Measurements from ENCODE around the gene PRKCSH. TPM values are rescaled to one million over a fixed set of nuclear protein-coding genes. Genes with fewer than 3 reads are reported as not detected.

PRKCSH gene
- total RNA-seq, 1 experiment from 2014 or later: 318 TPM

DNA sequence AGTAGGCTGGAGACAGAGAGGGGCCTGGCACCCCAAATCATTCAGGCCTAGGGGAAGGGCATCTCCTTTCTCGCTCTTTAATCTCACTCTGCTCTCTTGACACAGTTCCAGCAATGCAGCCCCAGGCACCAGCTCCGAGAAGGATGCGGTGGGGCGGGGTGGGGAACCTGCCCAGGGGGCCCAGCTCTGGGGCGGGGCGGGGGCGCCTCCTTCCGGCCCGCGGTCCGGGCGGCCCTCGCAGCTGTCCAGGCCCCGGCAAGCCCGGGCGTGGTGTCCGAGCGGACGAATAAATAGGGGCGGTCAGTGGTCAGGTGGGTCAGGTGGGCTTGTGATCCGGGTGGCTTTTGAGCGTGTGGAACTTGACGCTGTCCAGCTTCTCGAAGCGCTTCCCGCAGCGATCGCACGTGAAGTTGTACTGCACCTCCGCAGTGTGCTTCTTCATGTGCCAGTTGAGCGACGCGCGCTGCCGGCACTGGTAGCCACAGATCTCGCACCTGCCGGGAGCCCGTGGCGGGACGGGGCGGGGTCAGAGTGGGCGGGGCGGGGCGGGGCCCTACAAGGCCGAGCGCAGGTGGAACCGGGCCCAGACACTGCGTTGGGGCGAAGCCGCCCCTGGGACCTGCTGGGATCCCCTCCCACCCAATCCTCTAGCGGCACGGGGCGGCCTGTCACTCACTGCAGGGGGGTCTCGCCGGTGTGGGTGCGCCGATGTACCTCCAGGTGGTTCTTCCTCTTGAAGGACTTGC lies 48.1 kb downstream of the PRKCSH start:
- CTCF ChIA-PET: no interaction called here
- BruUV-seq (replicated peaks): no TSS peak
- intact Hi-C loops (cut with micrococcal nuclease; ENCODE audit: unreplicated experiment): no loop called here

GRCh38 chr19:11485245-11485837 lies 49.9 kb downstream of the PRKCSH start:
- Mint-ChIP-seq H3K9me3 (ENCODE audit: low read depth, unreplicated experiment) (no peaks in the 10 kb centered on the region), H3K4me3 (ENCODE audit: low read depth, unreplicated experiment) (no peak overlapping the region), H3K36me3 (ENCODE audit: insufficient read depth, unreplicated experiment) (peaks cover 26% of the 10 kb centered on the region), H3K4me1 (ENCODE audit: low read depth, unreplicated experiment) (no peaks in the 10 kb centered on the region), H3K27me3 (ENCODE audit: unreplicated experiment) (no peaks in the 10 kb centered on the region), H3K27ac (ENCODE audit: unreplicated experiment) (no peak overlapping the region)
- TF ChIP-seq CTCF (IDR thresholded peaks at IDR 0.05; ENCODE audit: unreplicated experiment): no peak
- intact Hi-C loops (cut with micrococcal nuclease; ENCODE audit: unreplicated experiment): no loop called here
- no peak for DNase-seq
- CTCF ChIA-PET: interaction anchor here (0.6 kb wide), 1 partner anchor 56 kb away, joined by 3 read pairs; no protein-coding TSS in a partner anchor
- BruUV-seq (replicated peaks): no TSS peak

More for the DNA sequence above, 48.1 kb downstream of the PRKCSH start:
- peaks cover 10% of the 10 kb centered on the region for H3K27me3 Mint-ChIP-seq (ENCODE audit: unreplicated experiment)
- peaks cover 26% of the 10 kb centered on the region for H3K36me3 Mint-ChIP-seq (ENCODE audit: insufficient read depth, unreplicated experiment)
- no peaks in the 10 kb centered on the region for H3K4me1 Mint-ChIP-seq (ENCODE audit: low read depth, unreplicated experiment)
- DNase-seq: no peak
- no peaks in the 10 kb centered on the region for H3K9me3 Mint-ChIP-seq (ENCODE audit: low read depth, unreplicated experiment)
- no peak for TF ChIP-seq CTCF (IDR thresholded peaks at IDR 0.05; ENCODE audit: unreplicated experiment)
- H3K27ac Mint-ChIP-seq (ENCODE audit: unreplicated experiment): no peak overlapping the region
- no peak overlapping the region for H3K4me3 Mint-ChIP-seq (ENCODE audit: low read depth, unreplicated experiment)

GRCh38 chr19:11486661-11487503 lies 51.4 kb downstream of the PRKCSH start:
- Mint-ChIP-seq H3K9me3 (ENCODE audit: low read depth, unreplicated experiment) (no peaks in the 10 kb centered on the region), H3K36me3 (ENCODE audit: insufficient read depth, unreplicated experiment) (peaks cover 29% of the 10 kb centered on the region), H3K4me3 (ENCODE audit: low read depth, unreplicated experiment) (no peak overlapping the region), H3K4me1 (ENCODE audit: low read depth, unreplicated experiment) (peaks cover 9% of the 10 kb centered on the region), H3K27me3 (ENCODE audit: unreplicated experiment) (no peaks in the 10 kb centered on the region), H3K27ac (ENCODE audit: unreplicated experiment) (no peak overlapping the region)
- TF ChIP-seq CTCF (IDR thresholded peaks at IDR 0.05; ENCODE audit: unreplicated experiment): no peak
- no peak for DNase-seq
- no TSS peak for BruUV-seq (replicated peaks)
- CTCF ChIA-PET: interaction anchor here (0.7 kb wide), 1 partner anchor 16 kb away, joined by 3 read pairs; no protein-coding TSS in a partner anchor
- intact Hi-C loops (cut with micrococcal nuclease; ENCODE audit: unreplicated experiment): no loop called here

GRCh38 chr19:11489378-11489777 lies 53.9 kb downstream of the PRKCSH start:
- H3K4me3 Mint-ChIP-seq (ENCODE audit: low read depth, unreplicated experiment): no peak overlapping the region
- CTCF ChIA-PET: no interaction called here
- H3K36me3 Mint-ChIP-seq (ENCODE audit: insufficient read depth, unreplicated experiment): peaks cover 12% of the 10 kb centered on the region
- no peaks in the 10 kb centered on the region for H3K9me3 Mint-ChIP-seq (ENCODE audit: low read depth, unreplicated experiment)
- intact Hi-C loops (cut with micrococcal nuclease; ENCODE audit: unreplicated experiment): no loop called here
- no peaks in the 10 kb centered on the region for H3K27me3 Mint-ChIP-seq (ENCODE audit: unreplicated experiment)
- no peak for TF ChIP-seq CTCF (IDR thresholded peaks at IDR 0.05; ENCODE audit: unreplicated experiment)
- no TSS peak for BruUV-seq (replicated peaks)
- no peak for DNase-seq
- H3K4me1 Mint-ChIP-seq (ENCODE audit: low read depth, unreplicated experiment): peaks cover 9% of the 10 kb centered on the region
- no peak overlapping the region for H3K27ac Mint-ChIP-seq (ENCODE audit: unreplicated experiment)
